GM18868 (cell line): ENCODE measurements around the gene ALPG.
"Not testable (repeated sequence)": the region's sequence is repeated elsewhere in the genome, so short reads cannot be mapped to it uniquely, and the experiment has no call there.

ENCODE experiments used
- ATAC-seq: cut with Tn5 transposase; IDR thresholded peaks from one replicate; pipeline ENCODE4 v1.9.1; 2021; ENCODE audit warnings: mild to moderate bottlenecking, moderate library complexity; ENCODE audit not compliant: unreplicated experiment

The ALPG gene

DNA sequence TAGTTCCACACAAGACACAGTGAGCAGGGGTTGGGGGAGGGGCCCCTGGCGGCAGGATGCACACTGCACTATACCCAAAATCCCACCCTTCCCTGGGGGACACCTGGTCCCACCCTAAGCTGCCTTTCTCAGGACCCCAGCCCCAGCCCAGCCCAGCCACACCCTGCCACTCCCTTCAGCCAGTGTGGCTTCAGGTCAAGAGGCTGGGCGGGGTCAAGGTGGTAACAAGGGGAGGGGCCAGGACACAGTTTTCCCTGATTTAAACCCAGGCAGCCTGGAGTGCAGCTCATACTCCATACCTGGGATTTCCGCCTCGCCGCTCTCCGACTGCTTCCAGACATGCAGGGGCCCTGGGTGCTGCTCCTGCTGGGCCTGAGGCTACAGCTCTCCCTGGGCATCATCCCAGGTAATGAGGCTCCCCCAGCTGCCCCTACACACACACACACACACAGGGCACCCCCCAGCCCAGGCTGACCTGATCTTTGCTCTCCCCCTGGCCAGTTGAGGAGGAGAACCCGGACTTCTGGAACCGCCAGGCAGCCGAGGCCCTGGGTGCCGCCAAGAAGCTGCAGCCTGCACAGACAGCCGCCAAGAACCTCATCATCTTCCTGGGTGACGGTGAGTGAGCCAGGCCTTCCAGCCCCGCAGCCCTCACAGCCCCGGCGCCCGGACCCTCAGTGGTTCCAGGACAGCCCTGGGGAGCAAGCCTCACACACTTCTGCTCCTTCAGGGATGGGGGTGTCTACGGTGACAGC lies at the start of gene ALPG:
Gene ALPG (plus strand): TSS at position 289 of the 755 bp plus-strand sequence. CDS start 51 bp downstream, at position 340.
- no peak for ATAC-seq

- ATAC-seq = no peak
Observed at GRCh38 chr2:232361646-232362045, 45.0 kb upstream of the ALPG start.

GRCh38 chr2:232362174-232362900 lies 44.3 kb upstream of the ALPG start:
- ATAC-seq = no peak

GRCh38 chr2:232363064-232363783 lies 43.4 kb upstream of the ALPG start:
- not testable (repeated sequence) for ATAC-seq

DNA sequence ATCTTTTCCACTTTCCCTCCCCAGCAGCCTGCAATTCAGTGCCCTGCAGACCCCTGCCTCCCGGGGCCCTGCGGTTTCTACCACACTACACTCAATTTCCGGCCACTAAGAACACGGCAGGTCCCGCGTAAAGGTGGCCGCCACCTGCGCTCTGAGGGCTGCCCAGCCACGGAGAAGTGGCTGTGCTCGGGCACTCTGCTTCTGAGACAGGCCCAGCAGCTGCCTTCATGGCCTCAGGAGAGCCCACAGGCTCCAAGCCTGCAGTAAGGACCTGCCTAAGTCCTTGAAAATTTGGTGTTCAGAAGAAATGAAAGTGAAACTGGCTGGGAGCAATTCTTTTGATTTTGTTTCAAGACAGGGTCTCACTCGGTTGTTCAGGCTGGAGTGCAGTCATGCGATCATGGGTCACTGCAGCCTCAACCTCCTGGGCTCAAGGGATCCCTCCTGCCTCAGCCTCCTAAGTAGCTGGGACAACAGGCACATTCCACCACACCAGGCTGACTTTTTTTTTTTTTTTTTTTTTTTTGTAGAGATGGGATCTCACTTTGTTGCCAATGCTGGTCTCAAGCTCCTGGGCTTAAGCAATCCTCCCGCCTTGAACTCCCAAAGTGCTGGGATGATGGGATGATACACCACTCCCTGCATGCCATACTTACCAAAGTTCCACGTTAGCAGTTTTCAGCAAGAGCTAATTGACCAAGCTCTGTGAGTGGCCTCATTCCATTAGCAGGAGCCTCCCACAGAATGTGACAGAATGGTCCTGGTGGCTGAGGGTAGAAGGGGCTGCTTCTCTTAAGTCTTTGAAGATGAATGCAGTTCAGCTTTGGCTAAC lies 42.6 kb upstream of the ALPG start:
- peak; percentile 51 for ATAC-seq

- not testable (repeated sequence) for ATAC-seq
Observed at GRCh38 chr2:232364806-232365594, 41.6 kb upstream of the ALPG start.

DNA sequence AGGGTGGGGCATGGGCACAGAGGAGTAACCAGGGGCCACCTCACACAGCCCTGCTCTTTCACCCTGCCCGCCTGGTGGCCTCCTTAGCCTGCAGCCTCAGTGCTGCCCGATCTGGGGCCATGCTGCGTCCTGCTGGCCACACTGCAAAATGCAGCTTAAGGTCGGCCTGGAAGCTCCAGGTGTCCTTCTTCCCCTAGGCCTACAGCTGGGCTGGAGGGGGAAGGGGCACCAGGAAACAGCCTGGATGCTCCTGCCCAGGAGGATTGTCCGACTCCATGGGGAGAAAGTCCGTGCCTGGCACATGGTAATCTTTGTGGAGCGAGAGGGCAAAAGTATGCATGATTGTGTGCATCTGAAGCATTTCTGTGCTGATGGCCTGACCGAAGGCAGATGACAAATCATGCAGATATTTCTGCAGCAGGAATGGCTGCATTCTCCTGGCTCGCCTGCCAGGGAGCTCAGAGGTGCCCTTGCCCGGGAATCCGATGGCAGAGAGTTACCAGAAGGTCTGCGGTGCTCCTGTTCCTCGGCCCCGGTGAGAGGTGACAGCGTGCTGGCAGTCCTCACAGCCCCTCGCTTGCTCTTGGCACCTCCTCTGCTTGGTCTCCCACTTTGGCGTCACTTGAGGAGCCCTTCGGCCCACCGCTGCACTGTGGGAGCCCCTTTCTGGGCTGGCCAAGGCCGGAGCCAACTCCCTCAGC lies 40.9 kb upstream of the ALPG start:
- ATAC-seq = no peak

DNA sequence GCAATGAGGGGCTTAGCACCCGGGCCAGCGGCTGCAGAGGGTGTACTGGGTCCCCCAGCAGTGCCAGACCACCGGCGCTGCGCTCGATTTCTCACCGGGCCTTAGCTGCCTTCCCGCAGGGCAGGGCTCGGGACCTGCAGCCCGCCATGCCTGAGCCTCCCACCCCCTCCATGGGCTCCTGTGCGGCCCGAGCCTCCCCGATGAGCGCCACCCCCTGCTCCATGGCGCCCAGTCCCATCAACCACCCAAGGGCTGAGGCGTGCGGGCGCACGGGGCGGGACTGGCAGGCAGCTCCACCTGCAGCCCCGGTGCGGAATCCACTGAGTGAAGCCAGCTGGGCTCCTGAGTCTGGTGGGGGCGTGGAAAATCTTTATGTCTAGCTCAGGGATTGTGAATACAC lies 40.2 kb upstream of the ALPG start:
- not testable (repeated sequence) for ATAC-seq

DNA sequence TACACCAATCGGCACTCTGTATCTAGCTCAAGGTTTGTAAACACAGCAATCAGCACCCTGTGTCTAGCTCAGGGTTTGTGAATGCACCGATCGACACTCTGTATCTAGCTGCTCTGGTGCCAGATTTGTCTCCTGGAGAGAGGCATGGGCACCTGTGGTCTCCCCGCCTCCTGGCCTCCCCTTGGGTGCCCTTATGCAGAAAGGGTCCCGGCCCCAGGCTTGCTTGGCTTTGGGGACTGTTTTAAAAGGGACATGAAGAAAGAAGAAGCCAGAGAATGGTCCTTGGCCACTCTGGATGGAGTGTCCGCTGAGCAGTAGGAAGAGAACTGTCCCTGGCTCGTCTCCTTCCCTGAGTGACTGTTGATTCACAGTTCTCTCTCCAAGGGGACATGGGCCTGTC lies 39.6 kb upstream of the ALPG start:
- no peak for ATAC-seq

- no peak for ATAC-seq
Observed at GRCh38 chr2:232367591-232368233, 38.9 kb upstream of the ALPG start.

DNA sequence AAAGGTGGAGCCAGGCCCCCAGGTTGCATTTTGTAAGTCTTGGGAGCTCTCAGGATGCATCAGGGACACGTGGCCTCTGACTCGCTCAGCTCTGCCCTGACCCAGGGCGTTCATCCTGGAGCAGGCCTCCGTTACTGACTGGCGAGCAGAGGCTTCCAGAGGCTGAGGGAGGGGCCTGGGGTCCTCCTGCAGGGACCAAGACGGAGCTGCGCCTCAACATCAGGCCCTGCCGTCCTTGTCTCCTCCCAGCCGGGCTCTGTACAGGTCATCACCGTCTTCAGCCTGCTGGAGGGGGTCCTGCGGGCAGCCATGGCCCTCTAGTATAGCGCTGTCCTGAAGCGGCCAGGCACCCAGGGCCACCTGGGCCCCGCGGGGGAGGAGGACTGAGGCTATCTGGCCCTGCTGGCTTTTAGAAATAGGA lies 38.3 kb upstream of the ALPG start:
- no peak for ATAC-seq

GRCh38 chr2:232369126-232369951 lies 37.3 kb upstream of the ALPG start:
- no peak for ATAC-seq

DNA sequence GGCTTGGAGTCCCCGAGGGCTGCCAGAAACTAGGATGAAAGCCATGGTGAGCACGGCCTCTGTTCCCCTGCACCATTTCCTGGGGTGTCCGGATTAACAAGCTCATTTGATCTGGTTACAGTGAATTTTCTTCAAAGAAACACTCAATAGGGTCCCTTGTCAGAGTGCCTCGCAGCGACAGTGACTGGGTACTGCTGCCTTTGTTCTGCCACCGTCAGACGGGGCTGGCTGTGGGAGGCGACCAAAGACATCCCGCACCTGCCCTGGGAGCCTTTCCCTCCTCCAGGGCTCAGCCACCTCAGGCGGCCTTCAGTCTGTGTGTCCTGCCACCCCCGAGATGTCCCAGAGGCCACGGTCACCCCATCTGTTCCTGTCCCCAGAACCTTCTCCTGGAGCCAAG lies 36.6 kb upstream of the ALPG start:
- ATAC-seq = not testable (repeated sequence)

GRCh38 chr2:232372231-232373208 lies 34.1 kb upstream of the ALPG start:
- no peak for ATAC-seq

DNA sequence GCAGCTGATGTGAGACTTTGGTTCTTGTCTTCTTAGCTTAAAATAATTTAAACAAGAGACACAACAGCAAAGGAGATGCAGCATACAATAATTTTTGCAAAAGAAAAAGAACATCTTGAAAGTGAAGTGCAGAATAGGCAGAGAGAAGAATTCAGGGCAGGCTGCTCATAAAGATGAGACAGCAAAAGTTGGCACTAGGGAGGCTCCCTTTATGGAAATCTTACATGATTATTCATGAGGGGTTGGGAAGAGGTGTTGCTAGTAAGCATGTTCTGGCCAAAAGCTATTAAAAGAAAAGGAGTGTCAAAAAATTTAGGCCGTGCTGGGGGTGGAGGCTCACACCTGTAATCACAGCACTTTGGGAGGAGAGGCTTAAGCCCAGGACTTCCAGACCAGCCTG lies 32.3 kb upstream of the ALPG start:
- ATAC-seq = no peak

- ATAC-seq = no peak
Observed at GRCh38 chr2:232375164-232375563, 31.5 kb upstream of the ALPG start.

DNA sequence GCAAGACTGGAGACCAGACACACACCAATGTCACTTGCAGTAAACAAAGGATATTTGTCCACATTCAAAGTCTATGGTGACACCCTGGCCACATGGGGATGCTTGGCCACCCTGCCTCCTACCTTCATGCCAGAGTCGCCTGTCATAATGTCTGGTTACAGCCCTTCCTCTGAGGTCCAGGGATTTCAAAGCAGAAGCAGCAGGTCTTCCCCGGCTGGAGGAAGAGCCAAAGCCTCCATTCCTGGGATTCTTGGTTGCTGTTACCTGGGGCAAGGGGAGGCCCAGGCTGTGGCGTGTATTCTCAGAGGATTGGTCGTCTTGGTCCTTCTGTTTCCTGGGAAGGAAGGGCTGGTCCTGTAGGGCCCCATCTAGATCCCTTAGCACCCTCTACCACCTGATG lies 30.4 kb upstream of the ALPG start:
- ATAC-seq = no peak
